Fibroblast of skin of right biceps (primary cell): ENCODE measurements around the gene TM7SF2.

Experiments
- DNase-seq: peaks from one replicate; pipeline ENCODE4 v3.0.0-alpha.2; 2013

The TM7SF2 gene

DNA sequence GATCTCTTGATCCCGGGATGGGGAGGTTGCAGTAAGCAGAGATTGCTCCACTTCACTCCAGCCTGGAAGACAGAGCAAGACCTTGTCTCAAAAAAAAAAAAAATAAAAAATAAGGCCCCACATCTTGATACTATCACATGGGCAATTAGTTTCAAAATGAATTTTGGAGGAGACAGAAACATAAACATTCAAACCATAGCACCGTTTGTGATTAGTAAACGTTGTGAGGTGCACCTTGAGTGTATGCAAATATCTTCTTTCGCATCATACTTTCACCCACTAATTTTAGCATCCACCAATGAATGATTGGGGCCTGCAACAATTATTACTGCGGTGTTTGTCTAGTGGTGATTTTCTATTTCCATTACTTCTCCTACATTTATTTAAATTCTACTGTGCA lies 47.3 kb downstream of the TM7SF2 start:
- no peak for DNase-seq

DNA sequence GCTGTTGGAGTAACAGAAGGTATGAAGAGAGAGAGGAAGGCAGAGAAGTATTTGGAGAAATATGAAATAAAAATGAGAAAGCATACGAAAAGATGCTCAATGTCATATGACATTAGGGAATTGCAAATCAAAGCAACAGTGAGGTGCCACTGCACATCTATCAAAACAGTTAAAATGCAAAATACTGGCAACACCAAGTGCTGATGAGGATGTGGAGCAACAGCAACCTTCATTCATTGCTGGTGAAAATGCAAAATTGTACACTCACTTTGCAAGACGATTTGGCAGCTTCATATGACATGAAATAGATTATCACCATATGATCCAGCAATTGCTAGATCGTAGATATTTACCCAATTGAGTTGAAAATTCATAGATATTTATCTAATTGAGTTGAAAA lies 49.0 kb downstream of the TM7SF2 start:
- no peak for DNase-seq

DNA sequence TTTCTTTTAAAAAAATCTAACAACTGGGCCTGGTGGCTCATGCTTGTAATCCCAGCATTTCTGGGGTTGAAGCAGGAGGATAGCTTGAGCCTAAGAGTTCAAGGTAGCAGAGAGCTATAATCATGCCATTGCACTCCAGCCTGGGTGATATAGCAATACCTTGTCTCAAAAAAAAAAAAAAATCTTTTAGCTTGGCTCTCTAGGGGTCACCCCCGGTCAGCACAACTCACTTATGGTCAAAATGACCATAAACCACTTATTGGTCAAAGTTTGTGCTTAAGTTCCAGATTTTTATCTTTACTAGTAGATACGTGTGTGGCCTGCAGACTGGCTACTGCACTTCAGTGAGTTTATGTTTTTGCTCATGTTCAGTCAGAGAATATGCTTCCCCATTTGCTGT lies 52.0 kb downstream of the TM7SF2 start:
- DNase-seq = no peak
